Activated CD4-positive, alpha-beta memory T cell treated with anti-CD3 and anti-CD28 coated beads, Interleukin-2, amount 10 ng/mL, durations not matched to agents 7 days and 5 days (primary cell): ENCODE results near the gene MAP2K1. TPM values are rescaled to one million over a fixed set of nuclear protein-coding genes. Genes with fewer than 3 reads are reported as not detected.
"Not testable (repeated sequence)": the region's sequence is repeated elsewhere in the genome, so short reads cannot be mapped to it uniquely, and the experiment has no call there.

Source experiments
- CTCF ChIA-PET: fragments of 350-600 bp; sonication (Branson Sonifier 250); formaldehyde crosslinking; loops from one replicate; lab custom pipeline; 2021; ENCODE audit warnings: antibody characterized with exemption, inconsistent platforms; lab: Charles Lee
- POLR2A ChIA-PET: fragments of 350-600 bp; sonication (Branson Sonifier 250); formaldehyde crosslinking; loops from one replicate; lab custom pipeline; 2021; ENCODE audit warnings: antibody characterized with exemption; lab: Charles Lee
- DNase-seq: peaks from one replicate; pipeline ENCODE4 v3.0.0-alpha.2; 2020
- H3K27ac Mint-ChIP-seq: one replicate; pipeline ENCODE4 v1.8.0; 2021; ENCODE audit warnings: mild to moderate bottlenecking, mixed read lengths
- H3K27me3 Mint-ChIP-seq: one replicate; pipeline ENCODE4 v1.8.0; 2021; ENCODE audit warnings: mixed read lengths
- H3K36me3 Mint-ChIP-seq: one replicate; pipeline ENCODE4 v1.8.0; 2021; ENCODE audit warnings: low read depth, mixed read lengths
- H3K4me1 Mint-ChIP-seq: one replicate; pipeline ENCODE4 v1.8.0; 2021; ENCODE audit warnings: mixed read lengths
- H3K4me3 Mint-ChIP-seq: one replicate; pipeline ENCODE4 v1.8.0; 2021; ENCODE audit warnings: mild to moderate bottlenecking, mixed read lengths
- H3K9me3 Mint-ChIP-seq: one replicate; pipeline ENCODE4 v1.8.0; 2021; ENCODE audit warnings: mixed read lengths
- total RNA-seq, 2 experiments: library from RNA; stranded (reverse); gene quantifications; one replicate each; pipeline ENCODE4 v1.2.3, GENCODE V29; 2021

MAP2K1 gene
- total RNA-seq, 2 experiments from 2014 or later = 87.6 to 89.0 TPM

GRCh38 chr15:66430627-66431255, 44.0 kb downstream of the MAP2K1 start:
- H3K4me1 Mint-ChIP-seq = peaks cover 35% of the 10 kb centered on the region
- DNase-seq = no peak
- no peaks in the 10 kb centered on the region for H3K9me3 Mint-ChIP-seq
- H3K27me3 Mint-ChIP-seq = no peaks in the 10 kb centered on the region
- no peak overlapping the region for H3K27ac Mint-ChIP-seq
- ChIA-PET POLR2A (no interaction called here), CTCF (no interaction called here)
- no peak overlapping the region for H3K4me3 Mint-ChIP-seq
- H3K36me3 Mint-ChIP-seq = peaks cover 24% of the 10 kb centered on the region

DNA sequence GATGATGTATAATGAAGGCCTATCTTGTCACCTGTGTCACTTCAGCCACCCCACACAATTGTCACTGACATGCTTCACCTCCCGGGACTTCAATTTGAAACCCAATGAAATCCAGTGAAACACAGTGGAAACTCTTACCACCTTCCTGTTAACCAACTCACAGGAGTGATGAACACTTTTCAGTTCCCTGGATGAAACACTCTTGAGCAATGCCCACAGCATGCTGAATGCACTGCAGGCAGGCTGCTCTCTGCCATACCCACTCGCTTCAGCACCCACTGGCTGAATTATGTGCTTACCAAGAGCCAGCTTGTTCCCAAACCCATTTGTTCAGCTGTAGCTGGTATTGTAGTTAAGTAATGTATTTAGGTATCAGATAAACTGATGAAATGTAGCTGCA, 47.0 kb downstream of the MAP2K1 start:
- DNase-seq = no peak
- Mint-ChIP-seq H3K9me3 (no peaks in the 10 kb centered on the region), H3K4me3 (no peak overlapping the region), H3K27ac (no peak overlapping the region), H3K36me3 (peaks cover 47% of the 10 kb centered on the region), H3K27me3 (no peaks in the 10 kb centered on the region), H3K4me1 (peaks cover 29% of the 10 kb centered on the region)
- CTCF ChIA-PET = interaction anchor here (1.3 kb wide), 1 partner anchor 64 kb away, joined by 3 read pairs; the partner anchor contains the start of gene SNAPC5
- POLR2A ChIA-PET = no interaction called here

- CTCF ChIA-PET = interaction anchor here (0.8 kb wide), 1 partner anchor 229 kb away, joined by 3 read pairs; no protein-coding TSS in a partner anchor
- POLR2A ChIA-PET = interaction anchor here (1.4 kb wide), 1 partner anchor 86 kb away, joined by 3 read pairs; no protein-coding TSS in a partner anchor
- H3K36me3 Mint-ChIP-seq = peaks cover 80% of the 10 kb centered on the region
- no peak for DNase-seq
- no peak overlapping the region for H3K4me3 Mint-ChIP-seq
- no peaks in the 10 kb centered on the region for H3K9me3 Mint-ChIP-seq
- H3K4me1 Mint-ChIP-seq = no peaks in the 10 kb centered on the region
- no peaks in the 10 kb centered on the region for H3K27me3 Mint-ChIP-seq
- H3K27ac Mint-ChIP-seq = no peak overlapping the region
Measured at GRCh38 chr15:66440501-66440900, 53.8 kb downstream of the MAP2K1 start.

GRCh38 chr15:66452420-66452819, 65.7 kb downstream of the MAP2K1 start:
- no peak for DNase-seq
- Mint-ChIP-seq H3K9me3 (peaks cover 3% of the 10 kb centered on the region), H3K4me3 (no peak overlapping the region), H3K27me3 (no peaks in the 10 kb centered on the region), H3K4me1 (no peaks in the 10 kb centered on the region), H3K27ac (no peak overlapping the region), H3K36me3 (peaks cover 38% of the 10 kb centered on the region)
- POLR2A ChIA-PET = no interaction called here
- CTCF ChIA-PET = no interaction called here

GRCh38 chr15:66452971-66453580, 66.4 kb downstream of the MAP2K1 start:
- no peak for DNase-seq
- ChIA-PET POLR2A (interaction anchor here (1.4 kb wide), 1 partner anchor 52 kb away, joined by 3 read pairs; the partner anchor contains the start of genes RPL4 and ZWILCH), CTCF (no interaction called here)
- Mint-ChIP-seq H3K27me3 (no peaks in the 10 kb centered on the region), H3K9me3 (peaks cover 2% of the 10 kb centered on the region), H3K27ac (no peak overlapping the region), H3K4me1 (no peaks in the 10 kb centered on the region), H3K36me3 (peaks cover 33% of the 10 kb centered on the region), H3K4me3 (no peak overlapping the region)

GRCh38 chr15:66454143-66454542, 67.4 kb downstream of the MAP2K1 start:
- Mint-ChIP-seq H3K4me1 (no peaks in the 10 kb centered on the region), H3K36me3 (peaks cover 28% of the 10 kb centered on the region), H3K27me3 (no peaks in the 10 kb centered on the region), H3K4me3 (no peak overlapping the region), H3K27ac (no peak overlapping the region), H3K9me3 (no peaks in the 10 kb centered on the region)
- ChIA-PET POLR2A (interaction anchor here (1.4 kb wide), 1 partner anchor 51 kb away, joined by 3 read pairs; the partner anchor contains the start of genes RPL4 and ZWILCH), CTCF (no interaction called here)
- DNase-seq = no peak

DNA sequence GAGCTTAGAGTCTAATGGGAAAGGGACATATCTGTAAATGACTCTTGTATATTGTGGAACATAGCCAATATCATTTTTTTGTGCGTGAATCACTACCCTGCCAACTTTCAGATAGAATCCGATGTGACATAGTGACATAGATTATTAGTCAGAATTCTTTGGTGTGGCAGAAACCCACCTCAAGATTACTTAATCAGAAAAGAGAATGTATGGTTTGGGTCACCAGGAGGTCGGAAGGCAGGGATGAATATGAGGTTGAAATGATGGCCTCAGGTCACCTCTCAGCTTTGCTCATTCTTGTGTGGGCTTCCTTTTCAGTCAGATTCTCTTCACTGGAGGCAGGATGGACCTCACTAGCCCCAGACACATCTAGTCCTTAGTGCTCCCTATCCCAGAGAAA, 69.5 kb downstream of the MAP2K1 start:
- Mint-ChIP-seq H3K9me3 (no peaks in the 10 kb centered on the region), H3K27me3 (no peaks in the 10 kb centered on the region), H3K36me3 (peaks cover 33% of the 10 kb centered on the region), H3K4me3 (no peak overlapping the region), H3K27ac (no peak overlapping the region), H3K4me1 (peaks cover 9% of the 10 kb centered on the region)
- ChIA-PET POLR2A (no interaction called here), CTCF (no interaction called here)
- no peak for DNase-seq

DNA sequence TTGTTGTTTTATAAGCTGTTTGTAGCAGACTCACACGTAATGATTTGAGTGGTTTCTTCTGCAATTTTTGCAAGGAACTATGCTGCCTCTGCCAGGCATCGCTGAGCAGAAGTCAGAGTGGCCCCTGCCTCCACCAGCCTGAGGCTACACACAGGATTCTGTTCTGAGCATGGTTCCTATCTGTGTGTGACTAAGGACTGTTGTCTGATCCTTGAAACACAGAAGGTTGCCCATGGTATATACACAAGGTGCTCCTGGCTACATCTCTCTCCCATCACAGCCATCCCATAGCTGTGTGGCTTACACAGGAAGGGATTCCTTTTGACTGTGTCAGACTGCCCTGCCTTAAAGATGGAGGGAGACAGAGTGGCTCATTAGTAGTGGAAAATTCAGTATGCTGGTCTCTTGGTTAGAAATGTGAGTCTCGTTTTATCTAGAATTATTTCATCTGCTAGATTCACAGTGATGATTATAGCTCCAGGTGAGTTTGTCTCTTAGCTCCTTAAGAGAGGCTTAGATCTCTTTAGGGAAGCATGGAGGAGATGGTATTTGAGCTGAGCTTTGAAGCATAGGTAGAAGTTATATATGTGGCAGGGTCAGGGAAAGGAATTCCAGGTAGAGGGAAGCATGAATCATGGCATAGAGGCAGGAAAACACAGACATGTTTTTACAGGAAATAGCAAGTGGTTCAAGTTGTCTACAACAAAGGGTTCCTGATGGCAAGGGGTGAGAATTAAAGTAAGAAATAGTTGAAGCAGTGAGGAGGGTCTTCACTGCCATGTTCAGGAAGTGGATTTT, 73.3 kb downstream of the MAP2K1 start:
- Mint-ChIP-seq H3K4me1 (peaks cover 9% of the 10 kb centered on the region), H3K27ac (peak overlapping the region; percentile 33), H3K36me3 (peaks cover 43% of the 10 kb centered on the region), H3K4me3 (no peak overlapping the region), H3K9me3 (no peaks in the 10 kb centered on the region), H3K27me3 (no peaks in the 10 kb centered on the region)
- CTCF ChIA-PET = interaction anchor here (0.7 kb wide), 1 partner anchor 13 kb away, joined by 3 read pairs; no protein-coding TSS in a partner anchor
- no peak for DNase-seq
- POLR2A ChIA-PET = interaction anchor here (1.0 to 1.3 kb wide), 2 partner anchors 12 to 28 kb away, joined by 3 to 5 read pairs; no protein-coding TSS in a partner anchor

DNA sequence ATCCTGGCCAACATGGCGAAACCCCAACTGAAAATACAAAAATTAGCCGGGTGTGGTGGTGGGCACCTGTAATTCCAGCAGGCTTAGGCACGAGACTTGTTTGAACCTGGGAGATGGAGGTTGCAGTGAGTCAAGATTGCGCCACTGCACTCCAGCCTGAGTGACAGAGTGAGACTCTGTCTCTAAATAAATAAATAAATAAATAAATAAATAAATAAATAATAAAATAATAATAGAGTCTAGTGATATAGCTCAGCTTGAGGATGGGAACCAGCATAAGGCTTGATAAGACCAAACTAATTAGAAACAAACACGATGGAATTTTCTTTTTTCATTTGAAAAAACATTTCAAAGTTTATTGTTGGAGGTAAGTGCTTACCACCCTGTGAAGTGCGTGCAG, 74.6 kb downstream of the MAP2K1 start:
- H3K27me3 Mint-ChIP-seq, CTCF ChIA-PET, H3K27ac Mint-ChIP-seq, H3K4me1 Mint-ChIP-seq, DNase-seq, H3K9me3 Mint-ChIP-seq, POLR2A ChIA-PET, H3K4me3 Mint-ChIP-seq: not testable (repeated sequence)
- H3K36me3 Mint-ChIP-seq = peaks cover 44% of the 10 kb centered on the region

DNA sequence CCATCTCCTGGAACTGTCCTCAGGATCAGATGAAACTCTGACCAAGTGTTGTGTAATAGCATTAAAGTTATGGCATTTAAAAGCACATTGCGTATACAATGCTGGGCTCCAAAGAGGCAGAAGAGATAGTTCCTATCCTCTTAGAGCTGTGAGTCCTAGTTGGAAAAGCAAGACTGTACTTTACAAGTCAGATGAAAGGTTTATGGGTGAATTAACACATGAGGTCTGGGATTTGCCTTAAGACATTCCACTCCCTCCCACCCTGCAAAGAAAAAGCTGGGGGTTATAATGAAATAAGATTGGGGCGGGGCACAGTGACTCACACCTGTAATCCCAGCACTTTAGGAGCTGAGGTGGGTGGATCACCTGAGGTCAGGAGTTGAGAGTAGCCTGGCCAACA, 75.2 kb downstream of the MAP2K1 start:
- H3K9me3 Mint-ChIP-seq = no peaks in the 10 kb centered on the region
- H3K4me3 Mint-ChIP-seq = no peak overlapping the region
- CTCF ChIA-PET = no interaction called here
- H3K36me3 Mint-ChIP-seq = peaks cover 45% of the 10 kb centered on the region
- POLR2A ChIA-PET = no interaction called here
- H3K4me1 Mint-ChIP-seq = peaks cover 9% of the 10 kb centered on the region
- no peaks in the 10 kb centered on the region for H3K27me3 Mint-ChIP-seq
- H3K27ac Mint-ChIP-seq = no peak overlapping the region
- no peak for DNase-seq

DNA sequence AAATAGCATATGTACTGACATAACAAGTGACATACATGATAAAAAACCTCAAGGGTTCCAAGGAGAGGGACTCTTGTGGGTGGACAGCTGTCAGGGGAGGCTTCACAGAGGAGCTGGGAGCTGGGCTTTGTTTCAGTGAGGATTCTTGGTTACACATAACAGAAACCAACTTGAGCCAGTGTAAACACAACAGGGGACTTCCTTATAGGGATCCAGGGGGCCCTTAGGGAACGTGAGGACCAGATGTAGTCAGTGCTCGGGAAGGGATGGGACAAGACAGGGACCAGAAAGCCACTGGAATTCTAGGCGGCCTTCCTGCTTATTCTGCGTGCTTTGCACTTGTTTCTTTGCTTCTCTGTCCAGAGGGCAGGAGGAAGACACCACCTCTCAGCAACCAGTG, 75.9 kb downstream of the MAP2K1 start:
- no peaks in the 10 kb centered on the region for H3K27me3 Mint-ChIP-seq
- H3K36me3 Mint-ChIP-seq = peaks cover 47% of the 10 kb centered on the region

DNA sequence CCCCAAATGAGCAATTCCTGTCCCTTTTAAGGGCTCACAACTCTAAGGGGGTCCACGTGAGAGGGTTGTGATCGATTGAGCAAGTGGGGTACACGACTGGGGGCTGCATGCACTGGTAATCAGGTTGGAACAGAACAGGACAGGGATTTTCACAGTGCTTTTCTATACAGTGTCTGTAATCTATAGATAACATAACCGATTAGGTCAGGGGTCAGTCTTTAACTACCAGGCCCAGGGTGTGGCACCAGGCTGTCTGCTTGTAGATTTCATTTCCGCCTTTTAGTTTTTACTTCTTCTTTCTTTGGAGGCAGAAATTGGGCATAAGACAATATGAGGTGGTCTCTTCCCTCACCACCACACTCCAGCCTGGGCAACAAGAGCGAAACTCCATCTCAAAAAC, 78.6 kb downstream of the MAP2K1 start:
- POLR2A ChIA-PET, H3K4me3 Mint-ChIP-seq, CTCF ChIA-PET, H3K4me1 Mint-ChIP-seq, DNase-seq, H3K27me3 Mint-ChIP-seq, H3K27ac Mint-ChIP-seq, H3K9me3 Mint-ChIP-seq: not testable (repeated sequence)
- H3K36me3 Mint-ChIP-seq = peaks cover 40% of the 10 kb centered on the region

More for the DNA sequence above, 75.9 kb downstream of the MAP2K1 start:
- Mint-ChIP-seq H3K27ac (no peak overlapping the region), H3K9me3 (no peaks in the 10 kb centered on the region), H3K4me1 (peaks cover 11% of the 10 kb centered on the region), H3K4me3 (no peak overlapping the region)
- DNase-seq = no peak
- CTCF ChIA-PET = interaction anchor here (0.6 kb wide), 1 partner anchor 154 kb away, joined by 3 read pairs; no protein-coding TSS in a partner anchor
- POLR2A ChIA-PET = no interaction called here
